ENCODE results near the gene CACNA1G.

CACNA1G gene

DNA sequence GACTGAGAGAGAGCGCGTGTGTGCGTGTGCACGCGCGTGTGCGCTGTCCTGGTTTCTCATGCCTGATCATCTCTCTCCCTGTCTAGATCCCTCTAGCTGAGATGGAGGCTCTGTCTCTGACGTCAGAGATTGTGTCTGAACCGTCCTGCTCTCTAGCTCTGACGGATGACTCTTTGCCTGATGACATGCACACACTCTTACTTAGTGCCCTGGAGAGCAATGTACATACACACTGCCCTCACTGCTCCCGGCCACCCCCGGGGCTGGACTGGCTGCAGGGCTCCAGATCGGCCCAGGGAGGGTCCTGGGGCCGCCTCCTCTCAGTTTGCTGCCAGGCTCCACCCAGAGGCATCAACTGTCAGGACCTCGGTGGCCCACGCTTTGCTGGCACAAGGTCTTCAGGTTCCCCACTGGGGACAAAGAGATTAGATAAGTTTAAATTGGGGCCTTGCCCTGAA, 61.1 kb downstream of the CACNA1G start:
- DNase-seq (ENCODE audit: extremely low read depth, low read depth) = no peak
- TF ChIP-seq, protein P1, sequence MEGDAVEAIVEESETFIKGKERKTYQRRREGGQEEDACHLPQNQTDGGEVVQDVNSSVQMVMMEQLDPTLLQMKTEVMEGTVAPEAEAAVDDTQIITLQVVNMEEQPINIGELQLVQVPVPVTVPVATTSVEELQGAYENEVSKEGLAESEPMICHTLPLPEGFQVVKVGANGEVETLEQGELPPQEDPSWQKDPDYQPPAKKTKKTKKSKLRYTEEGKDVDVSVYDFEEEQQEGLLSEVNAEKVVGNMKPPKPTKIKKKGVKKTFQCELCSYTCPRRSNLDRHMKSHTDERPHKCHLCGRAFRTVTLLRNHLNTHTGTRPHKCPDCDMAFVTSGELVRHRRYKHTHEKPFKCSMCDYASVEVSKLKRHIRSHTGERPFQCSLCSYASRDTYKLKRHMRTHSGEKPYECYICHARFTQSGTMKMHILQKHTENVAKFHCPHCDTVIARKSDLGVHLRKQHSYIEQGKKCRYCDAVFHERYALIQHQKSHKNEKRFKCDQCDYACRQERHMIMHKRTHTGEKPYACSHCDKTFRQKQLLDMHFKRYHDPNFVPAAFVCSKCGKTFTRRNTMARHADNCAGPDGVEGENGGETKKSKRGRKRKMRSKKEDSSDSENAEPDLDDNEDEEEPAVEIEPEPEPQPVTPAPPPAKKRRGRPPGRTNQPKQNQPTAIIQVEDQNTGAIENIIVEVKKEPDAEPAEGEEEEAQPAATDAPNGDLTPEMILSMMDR (IDR thresholded peaks at IDR 0.05; ENCODE audit: low read depth, low read length) = no peak

DNA sequence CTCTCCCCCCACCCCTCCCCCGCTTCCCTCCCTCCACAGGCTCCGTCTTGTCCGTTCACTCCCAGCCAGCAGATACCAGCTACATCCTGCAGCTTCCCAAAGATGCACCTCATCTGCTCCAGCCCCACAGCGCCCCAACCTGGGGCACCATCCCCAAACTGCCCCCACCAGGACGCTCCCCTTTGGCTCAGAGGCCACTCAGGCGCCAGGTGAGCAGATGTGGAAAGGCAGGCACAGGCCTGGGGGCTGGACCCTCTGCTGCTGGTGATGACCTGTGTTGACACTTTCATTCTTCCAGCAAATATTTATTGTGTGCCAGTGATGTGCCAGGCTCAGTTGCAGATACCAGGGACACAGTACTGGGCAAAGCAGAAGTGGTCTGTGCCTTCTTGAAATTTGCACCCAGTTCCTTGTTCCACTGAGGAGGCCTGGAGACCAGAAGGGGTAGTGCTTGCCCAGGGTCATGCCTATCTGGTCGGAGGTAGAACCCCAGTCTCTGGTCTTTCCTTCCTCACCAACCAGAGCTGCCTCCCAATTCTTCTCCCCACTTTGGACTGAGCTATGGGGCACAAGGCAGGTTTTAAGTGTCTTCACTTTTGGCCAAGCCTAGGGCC, 63.9 kb downstream of the CACNA1G start:
- no peak for DNase-seq (ENCODE audit: extremely low read depth, low read depth)
- TF ChIP-seq, protein P1 (IDR thresholded peaks at IDR 0.05; ENCODE audit: low read depth, low read length) = no peak

DNA sequence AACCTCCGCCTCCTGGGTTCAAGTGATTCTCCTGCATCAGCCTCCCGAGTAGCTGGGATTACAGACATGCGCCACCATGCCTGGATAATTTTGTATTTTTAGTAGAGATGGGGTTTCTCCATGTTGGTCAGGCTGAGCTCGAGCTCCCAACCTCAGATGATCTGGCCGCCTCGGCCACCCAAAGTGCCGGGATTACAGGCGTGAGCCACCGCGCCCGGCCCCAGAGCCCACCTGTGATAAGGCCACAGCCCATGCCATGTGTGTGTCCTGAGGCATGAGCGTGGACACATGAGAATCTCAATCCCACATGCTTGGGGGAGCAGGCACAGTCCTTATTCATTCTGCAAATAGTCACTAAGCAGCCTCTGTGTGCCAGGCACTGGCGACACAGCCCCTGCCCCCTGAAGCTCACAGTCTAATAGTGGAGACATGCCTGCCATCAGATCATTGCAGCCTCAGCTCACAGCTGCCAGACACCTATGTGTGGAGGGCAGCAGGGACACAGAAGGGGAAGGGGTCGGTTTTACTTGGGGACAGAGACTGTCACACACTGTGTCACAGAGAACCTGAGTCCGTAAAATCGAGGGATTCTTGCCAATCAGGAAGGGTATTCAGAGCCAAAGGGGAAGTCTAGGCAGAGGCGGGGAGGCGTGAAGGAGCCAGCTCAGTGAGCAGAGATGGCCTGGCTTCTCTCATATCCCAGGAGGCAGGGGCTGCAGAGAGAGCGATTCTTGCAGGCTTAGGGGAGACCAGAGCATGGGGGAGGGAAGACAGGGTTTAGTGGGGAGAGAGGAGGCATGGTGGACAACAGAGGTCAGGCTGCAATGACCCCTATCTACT, 64.7 kb downstream of the CACNA1G start:
- DNase-seq (ENCODE audit: extremely low read depth, low read depth) = no peak
- TF ChIP-seq, protein P1 (IDR thresholded peaks at IDR 0.05; ENCODE audit: low read depth, low read length) = no peak

DNA sequence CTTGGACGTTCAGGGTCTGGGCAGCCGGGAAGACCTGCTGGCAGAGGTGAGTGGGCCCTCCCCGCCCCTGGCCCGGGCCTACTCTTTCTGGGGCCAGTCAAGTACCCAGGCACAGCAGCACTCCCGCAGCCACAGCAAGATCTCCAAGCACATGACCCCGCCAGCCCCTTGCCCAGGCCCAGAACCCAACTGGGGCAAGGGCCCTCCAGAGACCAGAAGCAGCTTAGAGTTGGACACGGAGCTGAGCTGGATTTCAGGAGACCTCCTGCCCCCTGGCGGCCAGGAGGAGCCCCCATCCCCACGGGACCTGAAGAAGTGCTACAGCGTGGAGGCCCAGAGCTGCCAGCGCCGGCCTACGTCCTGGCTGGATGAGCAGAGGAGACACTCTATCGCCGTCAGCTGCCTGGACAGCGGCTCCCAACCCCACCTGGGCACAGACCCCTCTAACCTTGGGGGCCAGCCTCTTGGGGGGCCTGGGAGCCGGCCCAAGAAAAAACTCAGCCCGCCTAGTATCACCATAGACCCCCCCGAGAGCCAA, 65.6 kb downstream of the CACNA1G start:
- DNase-seq (ENCODE audit: extremely low read depth, low read depth) = peak; percentile 55
- TF ChIP-seq, protein P1 (IDR thresholded peaks at IDR 0.05; ENCODE audit: low read depth, low read length) = peak; percentile 89

DNA sequence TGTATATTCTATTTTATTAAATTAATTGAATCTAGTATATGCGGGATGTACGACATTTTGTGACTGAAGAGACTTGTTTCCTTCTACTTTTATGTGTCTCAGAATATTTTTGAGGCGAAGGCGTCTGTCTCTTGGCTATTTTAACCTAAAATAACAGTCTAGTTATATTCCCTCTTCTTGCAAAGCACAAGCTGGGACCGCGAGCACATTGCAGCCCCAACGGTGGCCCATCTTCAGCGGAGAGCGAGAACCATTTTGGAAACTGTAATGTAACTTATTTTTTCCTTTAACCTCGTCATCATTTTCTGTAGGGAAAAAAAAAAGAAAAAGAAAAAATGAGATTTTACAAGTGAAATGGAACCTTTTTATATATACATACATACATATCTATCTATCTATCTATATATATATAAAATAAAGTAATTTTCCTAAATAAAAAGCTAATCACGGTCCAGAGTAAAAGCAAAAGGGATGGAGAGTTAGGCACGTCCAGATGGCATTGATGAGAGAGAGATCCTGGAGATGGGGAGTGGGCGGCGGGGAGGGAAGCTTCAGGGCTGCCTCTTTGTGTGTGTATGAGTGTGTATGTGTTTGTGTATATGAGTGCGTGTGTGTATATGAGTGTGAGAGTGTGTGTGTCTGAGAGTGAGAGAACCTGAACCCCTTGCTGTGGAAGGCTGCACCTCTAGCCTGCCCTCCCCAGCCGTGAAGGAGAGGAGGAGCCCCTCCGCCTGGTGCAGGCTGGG, 66.7 kb downstream of the CACNA1G start:
- TF ChIP-seq, protein P1 (IDR thresholded peaks at IDR 0.05; ENCODE audit: low read depth, low read length) = no peak
- no peak for DNase-seq (ENCODE audit: extremely low read depth, low read depth)

DNA sequence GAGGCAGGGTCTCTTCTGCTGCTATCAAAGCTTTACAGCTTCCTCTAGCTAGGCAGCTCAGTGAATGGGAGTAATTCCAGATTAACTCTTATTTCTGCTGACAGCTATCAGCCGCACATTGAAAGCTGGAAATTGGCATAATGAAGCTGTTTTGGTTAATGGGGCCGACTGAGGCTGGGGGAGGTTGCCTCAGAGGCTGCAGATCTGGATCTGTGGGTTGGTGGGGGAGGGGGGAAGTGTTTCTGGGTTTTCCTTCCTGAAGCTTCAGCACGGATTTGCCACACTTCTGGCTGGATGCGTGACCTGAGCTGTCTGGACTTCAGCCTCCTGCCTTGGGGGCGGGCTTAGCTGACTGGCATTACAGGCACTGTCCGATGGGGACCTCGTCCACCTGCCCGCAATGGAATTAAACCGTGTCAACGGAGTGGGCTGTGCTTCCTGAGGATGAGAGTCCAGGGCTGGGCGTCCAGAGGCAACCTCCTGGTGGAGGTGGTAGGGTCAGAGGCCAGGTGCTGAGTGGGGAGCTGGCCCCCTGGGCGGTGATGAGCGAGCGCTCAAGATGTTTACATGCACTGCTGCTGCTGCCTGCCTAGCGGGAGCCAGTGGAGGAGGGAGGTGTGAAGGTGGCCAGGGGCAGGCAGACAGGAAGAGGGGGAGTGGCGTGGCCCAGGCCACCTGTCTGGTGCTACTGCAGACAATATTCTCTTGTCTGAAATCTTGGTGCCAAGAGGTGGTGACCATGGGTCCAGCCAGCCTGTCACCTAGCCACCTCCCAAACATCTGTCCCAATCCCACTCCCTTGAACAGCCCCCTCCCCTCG, 67.5 kb downstream of the CACNA1G start:
- TF ChIP-seq, protein P1 (IDR thresholded peaks at IDR 0.05; ENCODE audit: low read depth, low read length) = no peak
- DNase-seq (ENCODE audit: extremely low read depth, low read depth) = no peak

All from AG09319 (cell line).